HL-60 (cell line): ENCODE measurements around the gene TYW1.

Experiments
- CTCF ChIP-seq: IDR thresholded peaks from one replicate; pipeline ENCODE4 v1.5.1; 2011; ENCODE audit warnings: low read length, control low read depth, inconsistent platforms; ENCODE audit not compliant: insufficient read depth
- POLR2AphosphoS5 ChIP-seq: IDR thresholded peaks from 2 replicates; pipeline ENCODE4 v1.6.1; 2012; ENCODE audit warnings: low read depth

GRCh38 chr7:67019562-67020390, 23.1 kb downstream of the TYW1 start:
- 0 out of 2 replicates have a peak, but pooled peaks have one; percentile 24 for TF ChIP-seq POLR2AphosphoS5
- TF ChIP-seq CTCF, result no peak
